Large intestine (tissue), 12 donors: ENCODE results near the gene MUS81. TPM values are rescaled to one million over a fixed set of nuclear protein-coding genes. Genes with fewer than 3 reads are reported as not detected.

ENCODE experiments used
- DNase-seq, 2 donors: peaks; one replicate each; pipeline versions ENCODE4 v3.0.0 to v3.0.0-alpha.2; 2013
- H3K27ac ChIP-seq: one replicate; pipeline ENCODE4 v1.5.1; 2013; ENCODE audit warnings: low read length
- H3K27me3 ChIP-seq: 2 replicates; pipeline ENCODE4 v1.6.1; 2013; ENCODE audit warnings: low read length; ENCODE audit not compliant: control insufficient read depth, insufficient read depth
- H3K36me3 ChIP-seq: 2 replicates; pipeline ENCODE4 v1.6.1; 2013; ENCODE audit warnings: low read length; ENCODE audit not compliant: control insufficient read depth, insufficient read depth
- H3K4me1 ChIP-seq: one replicate; pipeline ENCODE4 v1.6.1; 2013; ENCODE audit warnings: low read length; ENCODE audit not compliant: control insufficient read depth, insufficient read depth
- H3K4me3 ChIP-seq: one replicate; pipeline ENCODE4 v1.5.1; 2013; ENCODE audit warnings: low read length
- H3K9me3 ChIP-seq: one replicate; pipeline ENCODE4 v1.6.1; 2013; ENCODE audit warnings: mild to moderate bottlenecking, low read depth, low read length, moderate library complexity; ENCODE audit not compliant: control insufficient read depth
- WGBS: methylation state at CpG from one replicate; pipeline ENCODE4 v1.1.5; 2013; ENCODE audit warnings: low lambda C conversion rate; ENCODE audit not compliant: insufficient coverage; 5-methylcytosine and 5-hydroxymethylcytosine counted together
- long read RNA-seq, 11 donors: transcript quantifications; one replicate each; lab custom pipeline, GENCODE V29; 2026
- polyA plus RNA-seq: library from polyadenylated mRNA; unstranded; fragments of 120-200 nt; gene quantifications from one replicate; pipeline ENCODE4 v1.2.1, GENCODE V29; 2013

MUS81 gene
- 62.1 TPM for polyA plus RNA-seq
- long read RNA-seq, donor 1, partial matches to known transcripts = 6 of 14 reads
- long read RNA-seq, donor 1, other reads (novel, unspliced or antisense) = 5 of 14 reads
- long read RNA-seq, donor 2, partial matches to known transcripts = 9 of 15 reads
- long read RNA-seq, donor 2, other reads (novel, unspliced or antisense) = 0 of 15 reads
- long read RNA-seq, donor 3 = 0 reads
- long read RNA-seq, donor 4 = 0 reads
- long read RNA-seq, donor 5, transcript MUS81-201 (16 exons, 2,392 nt) = major isoform, 5 of 37 reads
- long read RNA-seq, donor 5, partial matches to known transcripts = 14 of 37 reads
- long read RNA-seq, donor 5, other reads (novel, unspliced or antisense) = 18 of 37 reads
- long read RNA-seq, donor 6, transcript MUS81-201 (16 exons, 2,392 nt) = major isoform, 5 of 17 reads
- long read RNA-seq, donor 6, partial matches to known transcripts = 12 of 17 reads
- long read RNA-seq, donor 6, other reads (novel, unspliced or antisense) = 0 of 17 reads
- long read RNA-seq, donor 7, partial matches to known transcripts = 28 of 38 reads
- long read RNA-seq, donor 7, other reads (novel, unspliced or antisense) = 5 of 38 reads
- long read RNA-seq, donor 8, partial matches to known transcripts = 0 of 3 reads
- long read RNA-seq, donor 8, other reads (novel, unspliced or antisense) = 0 of 3 reads
- long read RNA-seq, donor 9, partial matches to known transcripts = 35 of 68 reads
- long read RNA-seq, donor 9, other reads (novel, unspliced or antisense) = 27 of 68 reads
- long read RNA-seq, donor 10, partial matches to known transcripts = 8 of 13 reads
- long read RNA-seq, donor 10, other reads (novel, unspliced or antisense) = 0 of 13 reads
- long read RNA-seq, donor 11, partial matches to known transcripts = 0 of 8 reads
- long read RNA-seq, donor 11, other reads (novel, unspliced or antisense) = 7 of 8 reads

GRCh38 chr11:65860278-65861164 lies at the start of gene MUS81:
TSS of gene MUS81 (plus strand) at chr11:65860433. CDS start at chr11:65860754, 321 bp downstream.
- WGBS = no CpG with 5 or more reads among the region's 78 CpGs
- H3K9me3 ChIP-seq = no peaks in the 10 kb centered on the region
- peaks cover 44% of the 10 kb centered on the region for H3K36me3 ChIP-seq
- H3K4me1 ChIP-seq = peaks cover 33% of the 10 kb centered on the region
- no peaks in the 10 kb centered on the region for H3K27me3 ChIP-seq
- peak within 1 kb of the TSS; percentile 86 for H3K4me3 ChIP-seq
- DNase-seq = peak; percentile 96 to 99
- H3K27ac ChIP-seq = peak within 1 kb of the TSS; percentile 95

DNA sequence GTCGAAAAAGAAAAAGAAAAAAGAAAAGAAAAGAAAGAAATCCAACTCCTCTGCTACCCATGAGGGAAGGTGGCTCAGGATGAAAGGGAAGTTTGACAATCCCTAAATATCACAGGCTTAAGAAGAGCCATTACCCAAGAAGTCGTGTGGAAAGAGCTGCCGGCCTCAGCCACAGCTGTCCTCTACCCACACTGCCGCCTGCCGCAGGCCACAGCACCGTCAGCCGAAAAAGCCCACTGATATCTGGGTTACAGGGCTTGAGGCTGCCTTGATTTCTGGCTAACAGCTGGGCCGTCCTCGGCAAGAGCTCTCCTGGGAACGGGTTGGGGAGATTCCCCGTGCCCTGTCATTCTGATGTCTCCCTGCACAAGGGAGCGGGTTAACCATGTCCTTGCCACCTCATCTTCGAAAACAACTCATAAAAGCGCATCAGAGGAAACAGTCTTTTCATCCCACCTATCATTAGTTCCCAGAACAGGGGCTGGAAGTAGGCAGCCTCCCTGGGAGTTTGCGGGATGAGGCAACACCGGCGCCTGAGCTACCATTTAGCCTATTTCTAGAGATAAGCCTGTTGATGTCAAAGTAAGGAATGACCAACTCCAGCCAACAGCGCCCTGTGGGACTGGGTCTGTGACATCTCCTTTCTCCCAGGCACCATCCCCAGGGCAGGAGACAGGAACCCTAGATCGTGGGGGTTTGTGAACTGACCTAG lies 48.3 kb upstream of the MUS81 start:
- WGBS = 100% methylated on average over 1 of the region's 19 CpGs
- H3K4me1 ChIP-seq = peaks cover 25% of the 10 kb centered on the region
- H3K27ac ChIP-seq = no peak overlapping the region
- no peak overlapping the region for H3K4me3 ChIP-seq
- H3K9me3 ChIP-seq = no peaks in the 10 kb centered on the region
- no peaks in the 10 kb centered on the region for H3K27me3 ChIP-seq
- DNase-seq = peak in 1 of 2 donors; percentile 1
- no peaks in the 10 kb centered on the region for H3K36me3 ChIP-seq

- whole genome bisulfite sequencing = 66% methylated on average over 4 of the region's 18 CpGs
- H3K27ac ChIP-seq = peak overlapping the region; percentile 85
These were observed 45.9 kb upstream of the MUS81 start for GRCh38 chr11:65814131-65814985.

GRCh38 chr11:65814986-65815565 lies 45.2 kb upstream of the MUS81 start:
- WGBS = 100% methylated on average over 3 of the region's 16 CpGs
- no peaks in the 10 kb centered on the region for H3K27me3 ChIP-seq
- peaks cover 35% of the 10 kb centered on the region for H3K4me1 ChIP-seq
- no peaks in the 10 kb centered on the region for H3K36me3 ChIP-seq
- DNase-seq = no peak
- H3K27ac ChIP-seq = peak overlapping the region; percentile 85
- H3K4me3 ChIP-seq = no peak overlapping the region
- H3K9me3 ChIP-seq = no peaks in the 10 kb centered on the region

More at GRCh38 chr11:65814131-65814985, 45.9 kb upstream of the MUS81 start:
- Histone ChIP-seq H3K4me3 (no peak overlapping the region), H3K27me3 (no peaks in the 10 kb centered on the region), H3K9me3 (no peaks in the 10 kb centered on the region), H3K4me1 (peaks cover 35% of the 10 kb centered on the region), H3K36me3 (no peaks in the 10 kb centered on the region)
- peak; percentile 57 to 71 for DNase-seq

DNA sequence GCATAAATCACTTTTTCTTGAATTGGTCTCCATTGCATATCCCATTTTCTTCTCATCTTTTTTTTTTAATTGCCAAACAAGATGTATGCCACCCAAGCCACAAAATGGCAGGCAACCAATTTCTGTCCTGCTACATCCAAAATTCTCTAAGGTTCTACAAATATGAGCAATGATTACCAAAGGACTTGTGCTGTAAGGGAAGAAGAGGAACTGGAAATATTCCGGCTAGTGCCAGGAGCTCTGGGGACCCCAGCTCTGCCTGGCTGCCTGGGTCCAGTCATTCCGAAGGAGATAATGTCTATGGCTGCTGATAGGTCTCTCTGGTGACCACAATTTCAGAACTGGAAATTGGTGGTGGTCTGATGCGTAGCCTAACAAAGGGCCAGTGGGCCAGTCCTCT lies 43.5 kb upstream of the MUS81 start:
- DNase-seq = no peak
- peaks cover 49% of the 10 kb centered on the region for H3K4me1 ChIP-seq
- peak overlapping the region; percentile 51 for H3K4me3 ChIP-seq
- H3K9me3 ChIP-seq = no peaks in the 10 kb centered on the region
- peak overlapping the region; percentile 92 for H3K27ac ChIP-seq
- no peaks in the 10 kb centered on the region for H3K36me3 ChIP-seq
- WGBS = no CpG with 5 or more reads among the region's 3 CpGs
- H3K27me3 ChIP-seq = no peaks in the 10 kb centered on the region

- Histone ChIP-seq H3K27ac (peak overlapping the region; percentile 92), H3K4me3 (peak overlapping the region; percentile 51), H3K9me3 (no peaks in the 10 kb centered on the region), H3K36me3 (no peaks in the 10 kb centered on the region), H3K27me3 (no peaks in the 10 kb centered on the region), H3K4me1 (peaks cover 56% of the 10 kb centered on the region)
- peak in 1 of 2 donors; percentile 54 for DNase-seq
- 0% methylated on average over 2 of the region's 5 CpGs for WGBS
These were observed 42.9 kb upstream of the MUS81 start for GRCh38 chr11:65817312-65817834.

DNA sequence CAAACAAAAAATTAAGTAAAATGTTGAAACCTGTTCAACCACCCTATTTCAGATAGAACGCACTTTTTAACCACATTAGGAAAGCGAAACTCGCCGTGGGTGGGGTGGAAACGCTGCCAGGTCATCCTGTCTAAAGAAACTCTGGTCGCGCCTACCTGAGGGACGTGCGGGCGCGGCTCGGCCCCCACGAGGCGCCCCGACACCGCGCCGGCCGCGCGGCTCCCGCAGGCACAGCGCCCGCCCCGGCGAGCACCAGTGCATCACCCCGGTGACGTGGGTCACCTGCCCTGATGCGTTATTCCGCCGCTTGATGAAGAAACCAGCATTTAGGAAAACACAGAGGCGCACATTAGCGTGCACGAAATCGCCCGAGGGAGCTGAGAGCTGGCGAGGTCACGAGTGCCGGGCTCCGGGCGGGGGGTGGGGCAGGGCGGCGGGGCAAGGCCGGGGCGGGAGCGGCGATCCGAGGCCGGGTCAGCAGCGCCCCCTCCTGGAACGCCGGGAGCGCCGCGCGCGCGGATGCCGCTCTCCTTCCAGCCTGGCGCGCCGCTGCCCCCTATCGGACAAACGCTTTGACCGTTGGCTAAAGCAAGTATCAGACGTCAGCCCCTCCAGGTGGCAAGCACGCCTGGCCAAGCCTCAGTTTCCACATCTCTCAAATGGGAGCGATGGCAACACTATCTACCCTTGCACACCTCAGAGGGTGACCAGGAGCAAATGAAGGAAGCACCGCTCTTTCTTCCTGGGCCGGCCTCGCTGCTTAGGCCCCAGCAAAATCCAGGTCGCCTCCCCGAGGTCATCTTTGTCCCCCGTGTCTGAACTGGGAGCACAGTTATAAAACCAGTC lies 42.2 kb upstream of the MUS81 start:
- peaks cover 61% of the 10 kb centered on the region for H3K4me1 ChIP-seq
- no peaks in the 10 kb centered on the region for H3K27me3 ChIP-seq
- H3K4me3 ChIP-seq = peak overlapping the region; percentile 51
- H3K27ac ChIP-seq = peak overlapping the region; percentile 92
- no CpG with 5 or more reads among the region's 74 CpGs for WGBS
- no peaks in the 10 kb centered on the region for H3K9me3 ChIP-seq
- H3K36me3 ChIP-seq = no peaks in the 10 kb centered on the region
- peak; percentile 89 to 90 for DNase-seq

DNA sequence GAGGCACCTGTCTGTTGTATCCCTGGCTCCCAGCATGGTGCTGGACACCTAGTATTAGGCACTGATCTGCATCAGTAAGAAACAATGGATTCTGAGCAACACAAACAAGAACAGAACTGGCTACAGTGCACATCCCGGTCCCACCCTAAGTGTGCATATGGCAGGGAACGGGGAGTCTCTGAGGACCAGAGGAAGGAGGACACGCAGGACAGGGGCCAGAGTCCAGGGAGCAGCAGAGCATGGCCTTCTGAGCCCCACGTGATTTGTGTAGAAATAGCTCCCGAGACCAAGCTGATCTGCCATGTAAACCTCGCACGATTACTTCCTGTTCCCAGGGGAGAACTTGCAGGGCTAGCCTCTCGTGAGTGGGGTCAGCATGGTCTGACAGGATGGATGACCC lies 39.1 kb upstream of the MUS81 start:
- DNase-seq = peak; percentile 92 to 95
- no peaks in the 10 kb centered on the region for H3K36me3 ChIP-seq
- WGBS = no CpG with 5 or more reads among the region's 8 CpGs
- H3K27me3 ChIP-seq = no peaks in the 10 kb centered on the region
- H3K9me3 ChIP-seq = no peaks in the 10 kb centered on the region
- no peak overlapping the region for H3K4me3 ChIP-seq
- peaks cover 64% of the 10 kb centered on the region for H3K4me1 ChIP-seq
- peak overlapping the region; percentile 96 for H3K27ac ChIP-seq
